Measurements from ENCODE around the gene PCNX2.
"Not testable (repeated sequence)": the region's sequence is repeated elsewhere in the genome, so short reads cannot be mapped to it uniquely, and the experiment has no call there.

PCNX2 gene

DNA sequence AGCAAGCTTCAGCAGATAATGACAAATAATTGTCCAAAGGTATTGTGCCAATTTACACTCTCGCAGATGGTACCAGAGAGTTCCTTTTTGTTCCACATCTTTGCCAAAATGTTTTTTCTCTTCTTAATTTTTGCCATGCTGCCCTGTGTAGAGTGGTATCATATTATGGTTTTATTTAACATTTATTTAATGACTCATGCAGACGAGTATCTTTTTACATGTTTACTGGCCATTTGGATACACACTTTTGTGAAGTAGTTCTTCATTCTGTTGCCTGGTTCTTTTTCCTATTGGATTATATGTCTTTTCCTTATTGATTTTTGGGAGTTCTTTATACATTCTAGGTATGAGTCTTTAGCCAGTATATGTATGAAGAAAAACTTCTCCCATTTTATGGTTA, 151.1 kb downstream of the PCNX2 start:
- no peak for DNase-seq

DNA sequence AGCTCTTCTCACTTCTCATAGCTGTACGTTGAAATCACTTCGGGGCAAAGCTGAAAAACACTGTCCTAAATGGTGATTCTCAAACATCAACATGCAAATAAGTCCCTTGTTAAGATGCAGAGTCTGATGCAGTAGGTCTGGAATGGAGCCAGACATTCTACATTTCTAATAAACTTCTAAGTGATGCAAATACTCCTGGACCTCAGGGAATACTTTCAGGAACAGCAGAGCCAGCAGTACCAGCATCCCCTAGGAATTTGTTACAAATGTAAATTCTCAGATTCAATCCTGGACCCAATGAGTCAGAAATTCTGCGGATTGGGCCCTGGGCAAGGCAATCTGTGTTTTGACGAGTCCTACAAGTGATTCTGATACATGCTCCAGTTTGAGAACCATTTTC, 152.3 kb downstream of the PCNX2 start:
- no peak for DNase-seq

DNA sequence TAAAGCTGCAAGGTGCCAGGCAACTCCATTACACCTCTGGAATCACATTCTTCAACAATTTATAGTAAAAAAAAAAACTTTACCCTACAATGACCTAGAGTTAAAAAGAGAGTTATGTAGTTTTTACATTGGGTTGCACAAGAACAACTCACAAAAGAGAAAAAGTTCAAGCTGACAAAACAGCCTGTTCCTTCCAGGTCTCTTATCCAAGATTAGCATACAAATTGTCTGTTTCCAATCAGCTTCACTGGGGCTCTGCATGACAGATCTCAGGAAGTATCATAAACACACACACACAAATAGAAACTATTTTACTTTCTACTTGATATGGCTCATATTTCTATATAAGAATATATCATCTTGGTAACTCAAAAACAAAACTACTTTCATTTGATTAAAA, 154.6 kb downstream of the PCNX2 start:
- DNase-seq = no peak

DNA sequence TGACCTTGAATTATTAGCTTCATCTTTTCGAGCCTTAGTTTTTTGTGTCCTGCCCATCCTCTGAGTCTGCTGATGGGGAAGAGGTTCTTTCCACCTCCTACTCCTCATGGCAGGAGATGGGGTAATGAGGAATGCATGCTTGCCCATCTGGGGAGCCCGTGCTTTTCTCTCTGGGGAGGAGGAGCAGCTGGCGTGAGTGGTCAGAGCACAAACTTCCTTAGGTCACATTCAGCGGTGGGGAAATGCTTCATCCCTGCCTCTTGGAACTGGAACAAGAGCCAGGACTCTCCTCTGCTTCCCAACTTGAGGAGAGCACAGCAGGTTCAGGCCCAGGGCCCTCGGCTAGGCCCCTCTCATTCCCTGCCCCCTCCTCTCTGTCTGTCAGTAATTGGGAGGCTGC, 155.0 kb downstream of the PCNX2 start:
- DNase-seq = no peak

DNA sequence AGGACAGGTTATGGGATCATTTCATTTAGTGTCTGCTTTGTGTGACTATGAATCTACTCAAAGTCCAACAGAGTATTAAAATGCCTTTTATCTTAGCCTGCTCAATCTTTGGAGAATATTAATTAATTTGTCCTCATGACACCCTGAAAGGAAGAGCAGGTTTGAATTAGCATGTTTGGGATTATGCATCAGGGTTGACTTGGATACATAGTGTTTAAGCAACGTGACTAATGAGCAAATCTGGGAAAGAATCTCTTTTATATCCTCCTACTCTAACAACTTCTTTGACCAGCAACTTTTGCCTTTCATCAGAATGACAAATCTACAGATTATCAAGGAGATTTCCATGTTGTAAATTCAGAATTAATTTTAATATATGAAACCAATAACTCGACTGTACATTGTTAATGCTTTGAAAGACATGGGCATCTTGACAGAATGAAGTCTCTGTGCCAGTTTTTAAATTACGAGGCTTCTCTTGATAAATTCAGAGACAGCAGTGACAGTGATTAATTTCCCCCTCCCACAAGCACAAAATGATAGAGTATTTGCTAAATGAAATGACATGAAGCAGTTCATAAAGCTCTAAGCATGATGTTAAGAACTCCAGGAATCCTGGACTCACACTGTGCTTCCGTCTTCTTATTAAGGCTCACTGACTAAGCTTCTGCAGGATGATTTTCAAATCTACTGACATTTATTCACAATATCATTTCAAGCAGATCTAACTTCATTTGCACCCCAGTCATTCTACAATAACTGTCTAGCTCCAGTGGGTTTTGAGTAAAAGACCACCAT, 156.5 kb downstream of the PCNX2 start:
- DNase-seq = no peak

DNA sequence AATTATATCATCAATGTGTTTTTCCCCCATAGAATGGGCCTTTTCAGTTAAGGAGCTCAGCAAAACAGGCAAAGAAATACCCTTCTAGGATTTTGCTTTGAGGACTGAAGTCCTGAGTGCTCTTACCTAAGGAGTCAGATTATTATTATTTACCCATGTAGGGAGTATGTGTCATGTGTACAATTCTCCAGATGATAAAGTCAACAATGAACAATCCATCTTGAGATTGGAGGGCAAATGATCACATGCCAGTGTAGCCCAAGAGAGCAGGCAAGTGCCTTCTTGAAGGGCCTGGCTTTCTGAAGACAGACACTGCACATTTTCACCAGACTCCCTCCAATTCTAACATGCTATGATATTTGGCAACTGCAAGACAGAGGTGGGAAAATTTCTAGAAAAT, 159.7 kb downstream of the PCNX2 start:
- DNase-seq = no peak

DNA sequence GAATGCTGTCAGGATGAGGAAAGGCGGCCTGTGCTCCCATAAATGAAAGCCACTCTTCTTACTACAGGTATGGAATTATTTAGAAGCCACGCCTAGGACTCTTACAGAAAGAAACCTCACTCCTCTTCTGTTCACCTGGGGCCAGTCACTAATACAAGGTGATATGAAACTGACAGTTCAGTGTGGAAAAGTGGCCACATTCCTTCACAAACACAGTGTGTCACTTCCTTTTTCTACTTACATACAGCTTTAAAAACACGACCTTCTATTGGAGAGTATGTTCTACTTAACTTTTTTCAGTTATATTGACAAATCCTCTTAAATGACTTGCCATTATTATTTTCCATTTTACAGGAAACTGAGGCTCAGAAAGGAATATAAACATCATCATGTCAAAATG, 163.1 kb downstream of the PCNX2 start:
- no peak for DNase-seq

DNA sequence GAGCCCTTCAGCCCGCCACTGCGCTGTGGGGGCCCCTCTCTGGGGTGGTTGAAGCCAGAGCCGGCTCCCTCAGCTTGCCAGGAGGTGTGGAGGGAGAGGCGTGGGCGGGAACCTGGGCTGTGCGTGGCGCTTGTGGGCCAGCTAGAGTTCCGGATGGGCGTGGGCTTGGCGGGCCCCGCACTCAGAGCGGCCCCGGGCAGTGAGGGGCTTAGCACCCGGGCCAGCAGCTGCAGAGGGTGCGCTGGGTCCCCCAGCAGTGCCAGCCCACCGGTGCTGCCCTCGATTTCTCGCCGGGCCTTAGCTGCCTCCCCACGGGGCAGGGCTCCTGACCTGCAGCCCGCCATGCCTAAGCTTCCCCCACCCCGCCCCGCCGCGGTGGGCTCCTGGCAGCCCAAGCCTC, 166.5 kb downstream of the PCNX2 start:
- not testable (repeated sequence) for DNase-seq

DNA sequence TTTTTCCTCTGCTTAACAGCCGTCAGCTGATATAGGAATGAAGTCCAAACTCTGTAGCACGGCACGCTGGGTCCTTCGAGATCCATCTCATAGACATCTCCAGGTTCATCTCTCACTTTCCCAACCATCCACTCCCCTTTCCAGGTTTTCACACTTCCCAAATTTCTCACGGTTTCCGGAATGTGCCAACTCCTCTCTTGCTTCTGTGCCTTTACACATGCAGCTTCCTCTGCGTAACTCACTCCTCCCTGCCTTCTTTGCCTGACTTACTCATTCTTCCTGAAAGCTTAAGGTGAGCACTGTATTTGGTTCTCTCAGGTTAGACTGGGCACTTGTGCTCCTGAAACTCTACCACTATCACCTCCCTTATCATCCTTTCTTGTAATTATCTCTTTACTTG, 168.4 kb downstream of the PCNX2 start:
- DNase-seq = no peak

DNA sequence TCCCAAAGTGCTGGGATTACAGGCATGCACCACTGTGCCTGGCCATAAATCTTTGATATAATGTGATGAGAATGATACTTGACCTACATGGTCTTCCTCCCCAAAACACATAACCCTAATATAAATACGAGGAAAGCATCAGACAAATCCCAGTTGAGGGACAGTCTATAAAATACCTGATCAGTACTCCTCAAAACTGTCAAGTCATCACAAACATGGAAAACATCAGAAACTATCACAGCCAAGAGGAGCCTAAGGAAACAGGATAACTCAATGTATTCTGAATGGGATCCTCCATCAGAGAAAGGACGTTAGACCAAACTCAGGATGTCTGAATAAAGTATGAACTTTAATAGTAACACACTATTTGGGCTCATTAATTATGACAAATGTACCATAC, 172.7 kb downstream of the PCNX2 start:
- DNase-seq = no peak

DNA sequence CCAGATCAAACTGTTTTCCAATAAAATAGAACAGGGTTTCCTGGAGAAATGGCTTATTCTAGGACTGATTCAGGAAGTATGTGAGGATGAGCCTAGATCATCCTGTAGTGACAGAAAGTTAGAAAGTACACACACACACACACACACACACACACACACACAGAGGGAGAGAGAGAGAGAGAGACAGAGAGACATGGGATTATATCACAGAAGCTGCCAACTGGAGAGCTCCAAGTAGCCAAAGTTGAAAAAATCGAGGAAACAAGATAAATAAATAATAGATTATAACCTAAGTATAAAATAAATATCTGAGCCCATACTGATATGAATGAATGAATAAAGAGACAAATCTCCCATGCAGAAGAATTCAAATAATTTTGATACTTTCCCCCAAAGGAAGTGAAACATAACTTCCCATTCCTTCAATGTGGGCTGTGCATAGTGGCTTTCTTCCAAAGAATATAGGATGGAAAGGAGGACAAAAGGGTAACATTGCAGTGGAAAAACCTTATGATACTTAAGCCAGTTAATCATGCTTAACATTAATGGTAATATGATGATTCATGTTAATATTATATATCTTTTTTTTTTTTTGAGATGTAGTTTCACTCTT, 173.5 kb downstream of the PCNX2 start:
- peak in 1 of 3 donors; percentile 5 for DNase-seq

DNA sequence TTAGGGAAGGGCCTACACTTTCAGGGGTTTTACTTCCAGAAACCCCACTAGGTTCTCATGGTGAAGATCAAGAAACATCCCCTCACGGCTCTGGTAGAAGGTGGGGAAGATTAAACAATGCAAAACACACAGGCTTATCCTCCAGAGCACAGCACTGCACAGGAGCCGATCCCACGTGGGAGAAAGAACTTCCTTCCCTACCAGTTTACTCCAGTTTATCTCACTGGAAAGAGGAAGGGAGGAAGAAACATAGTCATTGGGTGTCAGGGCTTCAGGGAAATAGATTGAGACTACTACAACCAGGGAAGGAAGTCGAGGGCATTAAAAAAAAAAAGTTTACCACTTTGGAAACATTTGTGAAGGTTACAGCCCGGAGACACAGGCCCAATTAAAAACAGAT, 180.7 kb downstream of the PCNX2 start:
- DNase-seq = peak; percentile 65 to 77 (median 70)

DNA sequence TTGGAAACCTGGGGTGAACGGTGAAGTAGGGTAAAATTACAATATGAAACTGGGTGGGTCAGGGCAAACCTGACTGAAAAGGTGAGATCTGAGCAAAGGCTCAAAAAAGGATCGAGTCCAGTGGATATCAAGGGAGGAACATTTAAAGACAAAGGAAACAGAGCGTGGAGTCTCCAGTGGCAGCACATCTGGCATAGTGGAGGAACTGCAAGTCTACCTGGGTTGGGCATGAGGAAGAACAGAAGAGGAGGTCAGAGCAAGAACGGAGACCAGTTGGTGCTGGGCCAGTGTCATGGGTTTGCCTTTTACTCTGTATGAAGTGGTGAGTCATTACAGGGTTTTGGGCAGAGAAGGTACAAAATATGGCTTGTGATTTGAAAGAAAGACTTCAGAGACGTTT, 181.4 kb downstream of the PCNX2 start:
- peak; percentile 28 to 39 (median 38) for DNase-seq

DNA sequence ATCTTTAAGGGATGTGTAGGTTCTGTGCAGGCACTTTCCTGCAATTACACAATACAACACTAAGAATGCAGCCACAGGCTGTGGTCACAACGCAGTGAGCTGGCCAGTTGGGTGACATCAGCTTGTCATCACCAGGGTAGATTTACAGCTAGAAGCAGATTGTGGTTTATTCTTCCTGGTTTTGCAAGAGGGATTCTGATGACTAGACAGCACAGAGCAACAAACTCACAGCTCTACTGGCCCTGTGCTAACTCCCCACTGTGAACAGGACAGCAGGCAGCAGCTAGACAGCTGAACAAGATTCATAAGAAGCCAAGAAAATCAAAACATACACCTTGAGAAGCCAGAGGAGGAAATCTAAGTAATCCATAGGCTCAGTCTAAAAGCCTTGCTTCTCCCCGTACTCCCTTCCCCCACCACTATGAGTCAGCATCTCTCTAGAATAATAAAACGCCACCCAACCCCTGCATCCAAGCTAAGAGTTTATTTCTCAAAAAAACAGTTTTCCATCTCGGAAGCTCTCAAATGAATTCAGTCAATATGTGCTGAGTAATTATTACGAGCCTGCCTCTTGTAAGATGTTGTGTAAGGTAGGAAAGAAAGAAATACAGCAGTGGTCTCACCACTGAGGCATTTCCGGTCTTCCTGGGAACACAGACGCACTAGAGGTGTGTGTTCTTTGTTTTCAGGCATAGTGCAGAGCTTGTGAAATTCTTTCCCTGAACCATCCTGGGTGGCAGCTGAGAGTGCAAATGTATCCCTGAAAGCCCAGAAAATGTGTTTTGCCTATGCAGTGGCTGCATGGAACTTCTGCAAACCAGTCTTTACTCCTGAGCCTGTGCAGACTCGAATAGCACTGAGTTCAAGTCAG, 182.3 kb downstream of the PCNX2 start:
- peak; percentile 91 to 99 (median 97) for DNase-seq

DNA sequence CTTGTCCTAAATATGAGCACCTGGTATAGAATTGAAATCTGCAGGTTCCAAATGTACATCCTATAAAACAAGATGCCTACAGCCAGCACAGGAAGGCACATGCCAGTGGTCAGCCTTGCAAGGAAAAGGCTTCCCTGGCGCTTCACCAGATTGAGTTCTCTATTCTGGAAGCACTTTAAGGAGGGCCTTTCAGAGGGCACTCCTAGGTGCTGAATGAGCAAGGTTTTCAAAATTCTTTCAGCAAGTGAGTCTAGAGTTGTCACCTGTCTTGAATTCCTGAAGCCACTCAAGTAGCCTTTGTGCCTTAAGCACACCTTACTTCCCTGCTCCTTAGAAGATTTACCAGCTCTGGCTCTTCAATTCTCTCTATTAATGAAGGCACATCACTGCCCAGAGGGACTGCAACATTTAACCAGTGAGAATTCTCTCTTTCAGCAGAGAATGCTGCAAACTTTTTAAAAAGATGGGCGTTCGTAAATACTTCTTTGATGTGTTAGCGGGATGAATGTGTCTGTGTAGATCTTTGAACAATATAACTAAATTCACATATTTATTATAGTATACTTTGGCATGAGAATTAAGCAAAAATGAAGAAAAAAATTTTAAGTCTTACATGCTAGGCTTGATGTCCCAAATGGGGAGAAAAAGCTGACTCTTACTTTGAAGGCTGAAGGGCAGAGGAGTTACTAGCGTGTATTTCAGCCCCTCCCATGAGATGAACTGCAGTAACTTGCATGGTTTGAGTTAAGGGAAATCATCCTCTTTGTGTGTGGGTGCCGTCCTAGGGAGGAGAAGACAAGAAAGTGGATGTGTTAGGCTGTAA, 183.1 kb downstream of the PCNX2 start:
- peak in 2 of 3 donors; percentile 10 to 12 for DNase-seq

DNA sequence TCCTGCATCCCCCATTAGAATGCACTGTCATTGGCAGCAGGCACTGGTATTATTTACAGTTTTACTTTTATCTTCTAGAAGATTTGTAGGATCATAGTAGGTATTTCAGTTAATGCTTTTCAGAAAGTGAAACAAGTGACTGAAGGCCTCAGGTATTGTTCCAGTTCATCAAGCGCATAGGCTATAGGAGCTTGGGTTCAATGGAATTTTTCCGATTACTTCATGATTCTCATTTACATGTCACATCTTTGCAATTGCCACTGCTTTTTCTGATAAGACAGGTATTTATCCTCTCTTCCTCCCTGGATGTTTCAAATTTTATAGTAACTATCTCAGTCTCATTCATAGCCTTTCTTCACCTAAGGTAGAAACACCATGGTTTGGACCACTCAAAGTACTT, 183.8 kb downstream of the PCNX2 start:
- no peak for DNase-seq

DNA sequence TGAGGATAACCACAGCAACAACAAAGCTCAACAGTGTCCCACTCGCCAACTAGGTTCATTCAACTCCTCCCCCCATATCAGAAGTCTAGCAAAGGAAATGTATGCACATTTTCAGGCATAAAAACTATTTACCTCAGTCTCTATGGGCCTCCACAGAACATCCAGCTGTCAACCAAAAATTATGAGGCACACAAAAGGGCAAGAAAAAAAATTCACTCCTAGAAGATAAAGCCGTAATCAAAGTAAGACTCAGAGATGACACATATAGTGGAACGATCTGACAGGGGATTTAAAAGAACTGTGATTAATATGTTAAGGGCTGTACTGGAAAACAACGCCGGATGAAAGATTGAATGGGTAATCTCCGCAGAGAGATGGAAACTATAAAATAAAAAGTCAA, 186.4 kb downstream of the PCNX2 start:
- no peak for DNase-seq

DNA sequence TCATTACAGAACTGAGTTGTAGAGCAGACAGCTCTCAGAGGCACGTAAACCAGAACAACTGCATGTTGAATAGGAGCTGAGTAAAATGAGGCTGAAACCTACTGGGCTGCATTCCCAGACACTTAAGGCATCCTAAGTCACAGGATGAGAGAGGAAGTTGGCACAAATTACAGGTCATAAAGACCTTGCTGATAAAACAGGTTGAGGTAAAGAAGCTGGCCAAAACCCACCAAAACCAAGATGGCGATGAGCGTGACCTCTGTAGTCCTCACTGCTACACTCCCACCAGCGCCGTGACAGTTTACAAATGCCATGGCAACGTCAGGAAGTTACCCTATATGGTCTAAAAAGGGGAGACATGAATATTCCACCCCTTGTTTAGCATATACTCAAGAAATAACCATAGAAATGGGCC, 187.8 kb downstream of the PCNX2 start:
- not testable (repeated sequence) for DNase-seq

DNA sequence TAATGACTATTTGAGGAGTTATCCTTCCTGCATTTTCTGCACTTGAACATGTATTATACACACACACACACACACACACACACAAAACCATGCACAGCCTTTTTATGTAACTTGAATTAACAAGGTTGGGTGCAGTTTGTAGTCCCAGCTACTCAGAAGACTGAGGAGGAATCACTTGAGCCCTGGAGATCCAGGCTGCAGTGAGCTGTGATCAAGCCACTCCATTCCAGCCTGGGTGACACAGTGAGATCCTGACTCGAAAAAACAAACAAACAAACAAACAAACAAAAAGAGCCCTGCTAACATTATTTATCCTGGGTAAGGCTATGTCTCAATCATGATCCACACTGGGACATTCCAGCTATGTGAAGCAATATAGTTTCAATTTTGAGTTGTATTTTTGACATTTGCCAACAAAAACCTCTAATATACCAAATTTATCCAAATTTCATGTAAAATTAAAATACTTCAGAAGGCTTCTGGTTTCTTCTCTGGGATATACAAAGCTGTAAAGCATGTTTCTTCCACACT, 188.3 kb downstream of the PCNX2 start:
- peak; percentile 17 to 57 (median 45) for DNase-seq

DNA sequence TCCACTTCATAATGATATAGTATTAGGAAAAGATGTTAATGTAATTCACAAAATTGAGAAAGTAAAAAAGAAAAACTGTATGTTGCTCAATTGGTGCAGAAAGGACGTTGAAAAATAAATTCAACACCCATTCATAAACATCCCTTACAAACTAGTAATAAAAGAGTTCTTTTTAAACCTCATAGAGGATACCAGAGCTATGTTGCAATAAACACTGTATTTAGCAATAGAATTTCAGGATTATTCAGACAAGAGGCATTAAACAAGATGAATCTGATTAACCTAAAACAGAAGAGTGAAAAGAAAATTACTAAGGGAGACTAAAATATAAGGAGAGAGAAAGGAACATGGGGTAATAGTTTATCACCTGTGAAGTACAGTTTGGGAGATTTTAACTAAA, 190.3 kb downstream of the PCNX2 start:
- peak in 2 of 3 donors; percentile 43 to 69 for DNase-seq

DNA sequence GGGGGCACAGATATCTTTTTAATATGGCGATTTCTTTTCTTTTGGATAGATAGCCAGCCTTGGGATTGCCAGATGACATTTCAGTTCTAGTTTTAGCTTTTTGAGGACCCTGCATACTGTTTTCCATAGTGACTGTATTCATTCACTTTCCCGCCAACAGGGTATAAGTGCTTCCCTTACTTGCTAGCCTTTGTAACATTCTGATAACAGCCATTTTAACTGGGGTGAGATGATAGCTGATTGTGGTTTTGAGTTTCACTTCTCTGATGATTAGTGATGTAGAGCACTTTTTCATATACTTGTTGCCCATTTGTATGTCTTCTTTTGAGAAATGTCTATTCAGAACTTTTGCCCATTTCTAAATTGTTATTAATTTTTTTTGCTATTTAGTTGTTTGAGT, 193.2 kb downstream of the PCNX2 start:
- DNase-seq = no peak

DNA sequence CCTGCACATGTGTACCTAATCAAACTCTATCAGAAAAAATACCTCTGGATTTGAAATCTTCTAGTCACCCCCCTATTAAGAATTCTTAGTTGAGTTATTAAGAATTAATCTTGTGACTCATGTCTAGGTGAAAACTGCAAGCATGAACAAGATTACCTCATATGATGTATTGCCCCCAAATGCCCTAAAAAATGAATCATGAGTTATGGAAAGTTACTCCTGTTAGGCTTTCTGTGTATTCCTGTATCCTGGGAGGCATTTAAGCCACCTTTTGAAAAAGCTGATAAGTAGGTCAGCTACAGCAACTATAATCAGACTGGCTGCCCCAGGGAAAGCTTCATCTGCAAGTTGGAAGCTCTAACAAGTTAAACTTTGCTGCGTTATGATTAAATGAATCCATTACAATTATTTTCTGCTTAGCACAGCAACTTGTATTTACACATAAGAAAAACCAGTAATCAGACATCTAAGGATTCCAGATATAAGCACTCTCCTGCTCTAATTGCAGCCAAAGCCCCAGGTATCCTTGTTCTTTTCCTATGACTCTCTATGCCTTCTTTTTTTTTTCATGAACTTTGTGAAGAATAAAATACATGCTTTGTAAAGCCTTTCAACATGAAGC, 197.5 kb downstream of the PCNX2 start:
- DNase-seq = no peak

Measured in suppressor macrophage treated with lipopolysaccharide for 1 hour (primary cell).